HG03439 (cell line): Measurements from ENCODE around the gene PLXNA4.

Source experiments
- ATAC-seq: cut with Tn5 transposase; IDR thresholded peaks from one replicate; pipeline ENCODE4 v1.9.1; 2021; ENCODE audit warnings: mild to moderate bottlenecking, moderate library complexity; ENCODE audit not compliant: unreplicated experiment

Gene PLXNA4

DNA sequence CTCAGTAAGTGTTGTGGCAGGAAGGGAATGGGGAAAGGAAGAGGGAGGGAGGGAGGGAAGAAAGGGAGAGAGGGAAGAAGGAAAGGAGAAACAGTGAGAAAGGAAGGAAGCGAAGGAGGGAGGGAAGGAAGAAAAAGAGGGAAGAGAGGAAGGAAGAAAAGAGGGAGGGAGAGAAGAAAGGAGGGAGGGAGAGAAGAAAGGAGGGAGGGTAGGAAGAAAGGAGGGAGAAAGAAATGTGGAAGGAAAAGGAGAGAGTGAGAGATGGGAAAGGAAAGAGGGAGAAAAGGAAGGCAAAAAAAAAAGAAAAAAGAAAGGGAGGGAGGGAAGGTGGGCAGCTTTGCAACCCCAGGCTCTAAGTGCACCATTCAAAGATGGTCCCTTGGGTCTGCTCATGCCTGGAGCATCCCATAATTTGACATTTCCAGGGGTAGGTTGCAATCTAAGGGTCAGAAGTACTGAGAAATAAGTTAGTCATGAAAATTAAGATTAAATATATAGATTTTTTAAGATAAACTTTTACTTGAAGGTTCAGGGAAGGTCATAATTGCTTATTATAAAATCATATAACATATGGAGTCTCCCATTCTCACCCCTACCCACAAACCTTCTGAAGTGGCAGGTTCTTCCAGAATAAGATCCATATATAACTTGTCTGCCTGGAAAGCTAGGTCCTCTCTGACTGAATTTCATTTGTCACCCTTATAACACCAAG lies 249.2 kb downstream of the PLXNA4 start:
- ATAC-seq = no peak

DNA sequence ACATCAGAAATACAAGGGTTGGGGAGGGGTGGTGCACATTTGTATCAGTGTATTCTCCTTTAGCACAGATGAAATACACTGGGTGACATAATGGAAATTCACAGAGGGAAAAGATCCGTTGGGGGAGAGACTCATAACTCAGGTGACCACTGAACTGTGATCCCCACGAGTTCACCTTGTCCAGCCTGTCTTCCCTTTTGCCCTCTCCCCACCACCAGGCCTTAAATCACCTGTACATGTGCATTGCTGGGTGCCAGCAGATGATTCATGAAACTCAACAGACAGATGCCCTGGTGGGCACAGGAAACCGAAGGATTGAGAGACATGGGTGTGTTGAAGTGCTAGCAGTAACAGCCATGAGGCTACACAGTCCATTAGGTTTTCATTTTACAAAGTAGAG lies 253.3 kb downstream of the PLXNA4 start:
- no peak for ATAC-seq

DNA sequence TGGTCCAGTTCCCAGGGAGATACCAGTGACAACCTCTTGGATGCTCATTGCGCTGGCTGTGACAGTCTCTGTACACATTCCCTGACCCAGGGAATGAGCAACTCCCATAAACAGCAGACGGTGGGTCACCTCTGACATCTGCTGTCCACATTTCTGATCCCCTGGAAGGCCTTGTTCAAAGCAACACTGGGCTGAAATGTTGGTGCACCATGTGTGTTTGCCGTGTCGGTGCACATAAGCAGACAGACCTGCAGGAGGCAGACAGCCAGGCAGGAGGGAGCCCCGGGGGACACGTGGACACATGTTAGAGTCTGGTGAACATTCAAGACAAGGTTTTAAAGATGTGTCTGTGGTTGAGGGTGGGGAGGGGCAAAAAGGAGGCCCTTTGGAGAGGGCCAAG lies 254.9 kb downstream of the PLXNA4 start:
- no peak for ATAC-seq

DNA sequence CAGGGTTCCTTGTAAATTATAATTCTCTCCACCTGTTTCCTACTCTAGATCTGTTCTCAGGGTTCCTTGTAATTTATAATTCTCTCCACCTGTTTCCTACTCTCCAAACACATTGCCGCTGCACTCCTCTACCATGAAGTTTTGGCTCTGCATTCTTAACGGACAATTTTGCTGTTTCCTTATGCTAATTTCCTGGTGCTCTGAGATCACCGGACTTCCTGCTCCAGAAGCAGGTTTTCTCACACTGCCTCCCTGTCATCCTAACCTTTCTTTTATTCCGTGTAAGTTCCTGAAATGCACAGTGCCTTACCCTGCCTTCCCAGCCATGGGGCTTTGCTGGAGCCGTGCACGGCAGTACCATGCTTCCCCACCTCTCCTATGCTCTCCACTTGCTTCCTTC lies 256.8 kb downstream of the PLXNA4 start:
- ATAC-seq = no peak

DNA sequence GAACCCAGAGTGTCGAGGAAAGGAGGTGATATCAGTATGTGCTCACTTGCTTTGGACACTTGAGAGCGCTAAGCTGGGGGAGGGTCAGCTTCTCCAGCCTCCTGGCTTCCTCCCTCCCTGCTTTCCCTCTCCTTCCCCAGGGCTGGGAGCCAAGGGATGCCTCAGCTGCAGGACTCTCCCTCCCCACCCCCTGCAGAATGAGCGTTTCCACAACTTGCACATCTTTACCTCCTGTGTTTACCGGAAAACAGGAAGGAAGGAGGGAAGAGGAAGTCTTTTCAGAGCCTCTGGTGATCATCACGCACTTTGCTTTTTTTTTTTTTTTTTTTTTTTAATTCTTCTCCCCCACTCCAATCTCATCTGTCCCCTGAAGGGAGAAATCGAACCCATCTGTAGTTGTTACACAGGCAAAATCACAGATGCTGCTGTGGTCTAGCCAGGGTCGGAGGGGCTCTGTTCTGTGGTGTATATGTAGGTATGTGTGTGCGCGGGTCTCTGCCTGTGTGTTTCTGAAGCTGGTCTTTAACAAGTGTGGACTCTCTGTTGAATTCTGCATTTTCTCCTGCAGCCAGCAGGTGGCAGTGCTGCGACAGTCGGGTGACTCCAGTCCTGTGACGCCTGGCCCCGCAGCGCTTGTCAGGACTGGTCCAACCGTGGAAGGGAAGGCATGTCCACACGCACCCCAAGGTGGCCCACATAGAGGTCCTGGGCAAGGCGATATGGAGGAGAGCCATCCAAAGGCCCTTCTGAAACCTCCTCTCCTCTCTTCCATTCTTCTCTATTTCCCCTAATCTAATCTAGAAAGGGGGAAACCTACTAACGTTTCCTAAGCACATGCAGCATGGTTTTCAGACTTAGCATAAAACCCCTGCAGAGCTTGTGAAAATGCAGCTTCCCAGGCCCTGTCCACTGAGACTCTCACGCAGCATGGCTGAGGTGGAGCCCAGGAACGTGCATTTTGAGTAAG lies 257.6 kb downstream of the PLXNA4 start:
- ATAC-seq = peak; percentile 94

DNA sequence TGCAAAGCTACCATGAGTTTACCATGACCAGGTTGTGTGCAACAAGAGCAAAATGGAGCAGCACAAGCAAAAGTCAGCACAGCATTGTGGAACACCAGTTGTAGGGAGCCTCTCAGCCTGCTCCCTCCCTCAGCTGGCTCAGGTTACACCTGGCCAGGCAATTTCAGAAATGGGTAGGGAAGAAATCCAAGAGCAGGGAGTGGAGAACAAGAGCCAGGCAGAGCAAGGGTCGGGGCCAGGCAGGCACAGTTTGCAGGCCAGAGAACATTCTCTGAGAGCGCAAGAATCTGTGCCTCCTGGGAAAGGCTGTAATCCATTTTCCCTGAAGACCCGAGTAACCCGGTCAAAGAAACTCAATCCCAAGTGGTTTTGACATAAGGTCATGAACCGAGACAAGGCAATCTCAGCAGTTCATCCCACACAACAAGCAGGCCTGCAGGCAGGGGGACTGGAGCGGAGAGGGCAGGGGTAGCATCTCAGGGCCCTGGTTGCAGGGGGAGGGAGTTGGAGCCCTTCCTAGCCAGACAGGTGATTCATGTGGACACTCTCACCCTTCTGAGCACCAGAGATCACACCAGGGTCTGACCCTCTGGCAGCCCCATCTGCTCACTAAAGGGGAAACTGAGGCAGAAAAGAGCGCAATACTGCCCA lies 258.4 kb downstream of the PLXNA4 start:
- no peak for ATAC-seq

DNA sequence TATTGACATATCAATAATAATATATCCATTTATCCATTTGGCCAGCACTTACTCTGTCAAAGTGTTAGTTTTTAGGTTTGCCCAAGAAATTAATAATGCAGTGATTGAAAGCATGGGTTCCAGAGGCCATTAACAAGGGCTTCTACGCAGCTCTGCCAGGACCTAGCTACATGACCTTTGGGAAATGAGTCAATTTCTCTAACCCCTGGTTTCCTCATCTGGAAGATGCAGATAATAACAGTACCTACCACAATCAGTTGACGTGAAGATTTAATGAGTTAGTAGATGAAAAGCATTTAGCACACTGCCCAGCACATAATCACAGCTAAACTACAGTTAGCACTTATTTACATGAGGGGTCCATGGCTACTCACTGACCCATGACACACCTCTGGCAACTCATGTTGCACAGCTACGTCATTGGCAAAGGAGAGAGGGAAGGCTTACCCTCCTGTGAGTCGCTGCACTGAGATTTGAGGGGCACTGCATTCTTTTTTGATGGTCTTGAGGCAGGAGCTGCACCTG lies 263.7 kb downstream of the PLXNA4 start:
- no peak for ATAC-seq

DNA sequence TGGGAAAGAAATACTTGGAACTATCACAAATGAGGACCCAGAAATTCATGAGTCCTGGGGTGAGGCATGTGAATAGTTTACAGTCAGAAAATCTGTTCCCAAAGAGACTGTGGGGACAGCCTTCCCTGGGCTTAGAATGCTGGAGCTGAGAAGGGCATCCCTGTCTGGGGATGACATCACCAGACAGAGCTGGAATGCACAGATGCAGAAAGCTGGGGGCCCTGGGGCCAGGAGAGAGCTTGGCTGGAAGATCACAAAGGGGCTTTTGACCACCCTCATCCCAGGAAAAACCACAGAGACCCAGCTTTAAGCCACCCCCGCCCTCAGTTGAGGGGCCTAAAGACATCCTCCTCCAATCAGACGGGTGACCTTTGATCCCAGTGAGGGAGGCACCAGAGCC lies 264.5 kb downstream of the PLXNA4 start:
- no peak for ATAC-seq

DNA sequence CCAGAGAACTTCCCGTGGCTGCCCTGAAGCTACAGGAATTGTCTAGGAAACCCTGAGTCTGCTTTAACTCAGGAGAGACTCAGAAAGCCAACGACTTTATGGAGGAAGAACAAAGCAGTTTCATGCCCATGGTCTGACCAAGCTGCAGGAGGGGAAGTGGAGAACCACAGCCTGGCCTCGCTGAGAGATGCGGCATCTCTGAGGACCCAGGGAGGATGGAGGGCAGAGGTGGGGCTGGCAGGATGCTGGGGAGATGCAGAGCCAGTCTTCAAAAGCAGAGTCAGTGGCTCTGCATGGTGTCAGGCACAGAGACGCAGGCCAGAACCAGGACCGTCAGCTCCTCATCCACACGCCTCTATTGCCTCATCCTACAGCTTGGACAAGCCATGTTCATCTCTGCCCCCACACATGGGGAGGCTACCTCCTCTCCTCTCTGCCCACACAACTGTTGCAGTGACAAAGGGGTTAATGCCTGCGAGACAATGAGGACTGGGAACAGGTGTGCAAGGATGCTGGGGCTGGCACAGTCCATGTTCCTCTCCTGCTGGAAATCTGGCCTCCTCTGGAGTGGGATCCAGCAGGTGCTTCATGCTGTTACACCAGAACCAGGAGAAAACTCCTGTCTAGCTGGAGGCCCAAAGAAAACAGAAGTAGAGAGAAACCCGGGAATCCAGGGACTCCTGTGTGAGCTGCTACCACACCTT lies 267.0 kb downstream of the PLXNA4 start:
- no peak for ATAC-seq

DNA sequence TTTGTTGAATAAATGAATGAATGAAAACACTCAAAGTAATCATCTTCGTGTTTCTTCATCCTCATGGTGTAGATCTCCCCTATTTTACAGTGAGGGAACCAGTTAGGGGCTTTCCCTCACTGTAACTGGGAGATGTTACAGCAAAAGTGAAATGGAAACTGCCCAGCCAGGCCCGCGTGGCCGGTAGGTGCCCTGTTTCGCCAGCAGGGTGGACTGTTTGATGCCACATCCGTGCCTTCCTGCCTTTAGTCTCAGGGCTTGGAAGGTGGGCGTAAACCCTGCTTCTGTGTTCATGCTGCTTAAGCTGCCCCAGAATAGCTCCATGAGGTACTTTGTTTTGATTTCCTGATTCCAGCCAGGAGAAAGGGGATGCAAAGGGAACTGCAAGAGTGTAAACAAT lies 268.8 kb downstream of the PLXNA4 start:
- no peak for ATAC-seq

DNA sequence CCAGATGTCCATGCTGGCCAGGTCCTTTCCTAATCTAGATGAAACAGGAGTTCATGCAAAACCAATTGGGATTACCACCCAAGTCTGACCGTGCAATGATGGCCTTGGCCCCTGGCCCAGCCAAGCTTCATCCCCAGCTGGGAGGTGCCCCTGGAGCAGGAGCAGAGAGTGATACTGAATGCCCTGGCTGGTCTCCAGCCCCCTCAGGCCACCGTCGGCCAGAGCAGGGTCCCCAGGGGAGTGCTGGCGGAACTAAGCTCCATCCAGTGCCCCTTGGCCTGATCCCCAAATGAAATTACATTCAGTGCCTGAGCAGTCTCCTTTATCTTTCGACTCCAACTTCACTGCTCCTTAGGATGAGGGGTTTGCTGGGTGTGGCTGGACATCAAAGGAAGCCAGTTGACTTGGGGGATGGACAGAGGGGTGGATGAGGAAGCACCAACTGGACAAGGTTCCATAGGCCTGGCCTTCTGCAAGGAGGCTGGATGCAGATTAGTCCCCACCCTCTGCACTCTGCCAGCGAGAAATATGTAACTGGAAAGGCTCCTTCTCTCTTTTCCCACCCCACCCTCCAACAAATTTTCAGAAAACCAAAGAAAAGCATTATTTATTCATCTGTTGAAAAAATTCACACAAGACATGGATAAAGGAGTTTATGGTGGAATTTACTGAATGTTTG lies 275.5 kb downstream of the PLXNA4 start:
- ATAC-seq = no peak

DNA sequence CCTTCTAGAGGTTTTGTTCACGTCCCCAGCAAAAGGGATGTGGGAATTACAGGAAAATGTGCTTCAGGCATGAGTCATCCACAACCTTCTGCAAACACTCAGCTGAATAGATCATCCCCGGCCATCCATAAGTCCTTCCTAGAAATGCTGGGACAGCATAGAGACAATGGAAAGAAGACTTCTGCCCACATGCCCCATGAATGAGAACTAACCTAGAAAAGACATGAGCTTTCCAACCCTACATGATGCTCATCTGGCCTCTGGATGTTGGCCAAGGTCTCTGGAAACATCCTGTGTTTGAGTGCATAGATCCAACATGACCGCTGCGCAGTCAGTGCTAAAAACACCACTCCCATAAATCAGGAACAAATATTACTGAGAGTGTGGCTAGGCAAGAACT lies 277.5 kb downstream of the PLXNA4 start:
- ATAC-seq = no peak

DNA sequence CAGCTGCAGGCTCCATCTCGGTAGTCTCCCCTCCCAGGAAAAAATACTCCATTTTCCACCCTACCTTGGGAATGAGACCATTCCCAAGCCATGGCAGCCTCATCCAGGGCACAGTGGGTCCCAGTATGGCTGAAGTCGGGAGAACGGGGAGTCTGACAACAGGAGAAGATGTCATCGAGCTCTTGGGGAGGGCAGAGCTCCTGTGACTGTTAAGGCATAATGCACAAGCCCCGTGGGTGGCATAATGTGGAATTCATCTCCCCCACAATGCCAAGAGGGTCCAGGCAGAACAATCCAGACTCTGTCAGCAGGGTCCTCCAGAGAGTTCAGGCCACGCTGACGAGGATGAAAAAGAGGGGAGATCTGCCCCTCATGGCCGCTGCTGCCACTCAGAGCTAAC lies 279.4 kb downstream of the PLXNA4 start:
- ATAC-seq = no peak

DNA sequence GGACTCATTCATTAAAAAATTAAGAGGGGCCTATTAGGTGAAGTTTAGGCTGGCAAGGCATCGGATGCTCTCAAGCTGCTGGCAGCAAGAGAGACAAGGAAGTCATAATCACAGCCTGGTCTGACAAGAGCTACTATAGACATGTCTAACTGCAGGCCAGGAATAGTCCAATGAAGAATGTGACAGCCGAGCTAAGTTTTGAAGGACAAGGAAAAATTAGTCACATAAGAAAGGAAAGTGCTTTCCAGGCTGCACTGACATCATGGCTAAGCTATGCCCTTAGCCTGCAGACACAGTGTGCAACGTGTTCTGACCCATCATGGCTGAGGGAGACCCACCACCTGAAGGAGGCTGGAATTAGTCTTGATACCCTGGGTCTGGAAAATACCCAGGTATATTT lies 281.1 kb downstream of the PLXNA4 start:
- no peak for ATAC-seq

DNA sequence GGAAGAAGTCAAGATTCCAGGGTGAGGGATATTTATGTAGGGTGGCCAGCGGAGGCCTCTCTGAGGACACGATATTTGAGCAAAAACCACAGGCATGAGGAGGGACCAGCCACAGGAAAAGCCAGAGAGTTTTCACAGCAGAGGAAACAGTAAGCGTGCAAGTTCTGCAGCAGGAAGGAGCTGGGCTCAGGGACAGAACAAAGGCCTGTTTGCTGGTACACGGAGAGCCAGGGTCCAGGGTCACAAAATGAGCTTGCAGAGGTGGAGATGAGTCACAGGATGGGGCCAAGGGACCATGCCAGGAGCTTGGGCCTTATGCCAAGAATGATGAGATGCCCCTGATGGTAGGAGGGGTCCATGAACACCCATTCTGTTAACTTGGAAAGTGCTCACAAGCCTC lies 283.5 kb downstream of the PLXNA4 start:
- no peak for ATAC-seq

DNA sequence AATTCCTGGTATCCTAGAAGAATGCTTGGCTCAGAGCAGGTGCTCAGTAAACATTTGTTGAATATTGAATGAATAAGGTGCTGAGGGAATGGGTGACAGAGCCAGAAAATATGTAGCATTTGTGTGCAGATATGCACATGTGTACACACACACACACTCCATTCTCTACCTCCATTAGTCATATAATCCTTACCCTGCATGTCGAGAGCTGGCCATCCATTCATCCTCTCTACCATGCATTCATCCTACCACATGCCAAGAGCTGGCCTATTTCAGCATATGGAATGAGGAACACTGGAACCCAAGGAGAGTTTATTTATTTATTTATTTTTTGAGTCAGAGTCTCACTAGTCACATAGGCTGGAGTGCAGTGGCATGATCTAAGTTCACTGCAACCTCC lies 284.8 kb downstream of the PLXNA4 start:
- ATAC-seq = no peak

DNA sequence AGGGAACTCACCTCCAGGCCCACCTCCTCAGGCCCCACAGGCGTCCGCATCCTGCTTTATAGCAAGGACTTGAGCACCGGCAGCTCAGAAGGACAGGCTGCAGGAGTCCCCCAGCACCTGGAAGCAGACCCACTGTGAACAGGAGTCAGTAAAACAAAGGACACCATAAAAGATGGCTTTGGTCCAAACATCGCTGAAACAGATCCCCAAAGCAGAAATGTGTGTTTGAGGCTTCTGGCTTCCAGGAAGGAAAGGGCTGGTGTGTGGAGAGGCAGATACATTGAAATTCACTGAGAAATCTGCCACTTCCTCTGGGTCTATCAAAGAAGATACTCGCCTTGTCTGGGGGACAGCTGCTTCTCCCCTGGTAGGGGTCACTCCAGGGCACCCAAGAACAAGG lies 286.2 kb downstream of the PLXNA4 start:
- no peak for ATAC-seq

DNA sequence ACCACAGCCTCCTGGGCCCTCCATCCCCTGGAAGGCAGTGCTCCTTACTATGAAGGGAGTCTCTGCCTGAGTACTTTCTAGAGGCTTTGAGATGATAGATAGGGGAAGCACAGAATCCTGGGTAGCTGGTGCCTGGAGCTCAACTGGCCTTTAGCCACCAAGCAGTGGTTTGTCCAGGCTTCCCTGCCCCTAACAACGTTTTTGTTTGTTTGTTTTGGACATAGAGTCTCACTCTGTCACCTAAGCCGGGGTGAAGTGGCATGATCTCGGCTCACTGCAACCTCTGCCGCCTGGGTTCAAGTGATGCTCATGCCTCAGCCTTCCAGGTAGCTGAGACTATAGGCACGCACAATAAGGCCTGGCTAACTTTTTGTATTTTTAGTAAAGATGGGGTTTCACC lies 289.4 kb downstream of the PLXNA4 start:
- no peak for ATAC-seq

DNA sequence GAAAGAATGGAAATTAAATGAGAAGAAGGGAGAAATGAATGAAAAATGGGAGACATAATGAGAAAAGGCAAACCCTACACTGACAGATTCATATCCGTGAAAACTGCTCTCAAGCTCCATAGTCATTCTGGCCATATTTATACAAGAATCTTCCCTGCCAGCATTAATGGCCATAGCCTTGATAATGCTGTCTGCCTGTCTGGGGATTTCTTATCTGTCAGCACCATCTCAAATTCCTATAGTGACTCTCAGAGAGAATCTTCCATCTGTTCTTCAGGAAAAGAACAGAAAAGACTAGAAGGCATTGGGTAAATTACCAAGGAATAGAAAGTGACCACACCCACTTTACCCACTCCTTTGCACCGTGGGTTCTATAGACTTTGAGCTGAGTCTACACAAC lies 295.9 kb downstream of the PLXNA4 start:
- ATAC-seq = no peak

DNA sequence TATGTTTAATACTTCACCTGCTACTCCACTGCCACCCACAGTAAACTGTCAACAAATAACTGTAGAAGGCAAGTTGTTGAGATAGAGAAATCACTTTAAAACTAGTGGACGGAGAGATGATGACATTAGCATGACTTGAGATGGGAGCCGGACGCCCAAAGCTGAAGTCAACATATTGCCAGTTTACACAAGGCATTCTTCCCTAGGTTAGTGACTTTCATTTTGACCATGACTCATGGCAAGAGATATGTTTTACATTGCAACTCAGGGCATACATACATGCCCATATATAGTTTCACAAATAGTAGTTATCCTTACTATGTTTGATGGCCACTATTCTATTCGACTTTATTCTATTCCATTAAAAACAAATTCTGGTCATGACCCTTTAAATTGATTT lies 296.6 kb downstream of the PLXNA4 start:
- ATAC-seq = no peak
